ENCODE measurements around the gene MAPKAPK3.

Gene MAPKAPK3

DNA sequence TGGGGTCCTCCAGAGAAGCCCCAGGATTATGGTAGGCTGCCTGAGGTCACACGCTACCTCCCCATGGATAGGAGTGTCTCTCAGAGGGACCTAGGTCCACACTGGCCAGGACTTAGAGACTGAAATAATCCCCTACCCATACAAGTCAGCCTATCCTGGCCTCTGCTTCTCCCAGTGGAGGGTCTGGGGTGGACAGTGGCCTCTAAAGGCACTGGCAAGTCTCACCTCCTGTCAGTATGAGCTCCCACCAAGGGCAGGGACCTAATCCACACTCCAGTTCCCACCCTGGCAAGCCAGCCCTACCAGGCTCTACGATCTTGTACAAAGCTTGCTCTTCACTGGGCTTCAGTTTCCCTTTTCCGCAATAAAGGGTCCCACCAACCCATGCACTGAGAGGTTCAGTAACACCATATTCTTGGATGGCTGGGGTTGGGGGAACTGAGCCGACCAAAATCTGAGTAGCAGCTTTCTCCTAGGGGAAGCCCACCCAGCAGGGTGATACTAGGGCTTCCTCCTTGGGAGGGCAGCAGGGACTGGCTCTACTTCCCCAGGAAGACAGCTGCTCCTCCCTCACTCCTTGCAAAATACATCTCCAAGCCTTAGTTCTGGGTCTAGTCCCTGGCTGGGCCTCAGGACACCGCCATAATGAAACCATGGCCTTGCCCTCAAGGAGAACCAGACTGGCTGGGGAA, 7.7 kb upstream of the MAPKAPK3 start:
- no peak for DNase-seq

DNA sequence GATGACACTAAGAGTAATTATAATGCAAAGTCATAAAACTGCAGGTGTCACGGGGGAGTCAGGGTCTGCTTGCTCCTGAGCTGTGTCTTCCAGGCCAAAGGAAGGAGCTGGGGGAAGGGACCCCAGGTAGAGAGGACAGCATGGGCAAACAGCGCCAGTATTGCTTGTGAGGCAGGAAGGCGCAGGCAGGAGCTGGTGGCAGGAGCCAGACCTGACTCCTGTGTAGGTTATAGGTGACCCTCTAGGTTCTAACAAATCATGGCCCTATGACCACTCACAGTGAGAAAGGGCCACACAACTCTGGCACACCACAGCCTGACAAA, 7.2 kb upstream of the MAPKAPK3 start:
- no peak for DNase-seq

DNA sequence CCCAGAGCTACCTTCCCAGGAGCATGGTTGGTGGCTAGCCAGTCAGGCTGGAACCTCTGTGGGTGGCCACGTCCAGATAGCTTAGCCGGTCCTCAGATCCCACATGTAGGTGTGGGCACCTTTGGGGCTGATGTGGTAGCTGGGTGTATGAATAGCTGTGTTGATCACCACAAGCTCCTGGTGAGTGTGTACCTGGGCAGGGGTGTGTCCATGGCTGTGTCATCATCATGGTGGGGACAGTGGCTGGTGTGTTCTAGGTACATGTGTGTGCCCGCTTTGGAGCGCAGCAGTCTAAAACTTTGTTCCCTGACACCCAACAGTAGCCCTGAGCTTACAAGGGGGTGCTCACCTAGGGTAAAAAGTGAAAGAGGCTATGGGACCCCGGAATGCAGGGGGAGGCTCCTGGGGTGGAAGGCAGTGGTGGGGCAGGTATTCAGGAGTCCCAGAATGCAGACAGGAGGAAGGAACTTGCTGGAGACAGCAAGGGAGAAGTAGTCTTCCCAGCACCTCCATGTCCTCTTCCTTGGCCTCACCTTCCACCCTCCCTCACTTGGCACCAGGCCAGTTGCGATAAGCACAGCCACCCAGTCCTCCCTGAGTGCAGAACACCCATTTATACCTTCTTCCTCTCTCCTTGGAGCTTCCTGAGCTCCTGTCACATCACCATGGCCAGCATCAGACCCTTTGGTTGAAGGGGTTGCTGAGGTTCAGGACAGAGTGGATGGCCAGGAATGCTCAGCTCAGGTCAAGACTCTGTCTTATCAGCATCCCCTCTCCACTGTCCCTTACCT, 6.6 kb upstream of the MAPKAPK3 start:
- no peak for DNase-seq

DNA sequence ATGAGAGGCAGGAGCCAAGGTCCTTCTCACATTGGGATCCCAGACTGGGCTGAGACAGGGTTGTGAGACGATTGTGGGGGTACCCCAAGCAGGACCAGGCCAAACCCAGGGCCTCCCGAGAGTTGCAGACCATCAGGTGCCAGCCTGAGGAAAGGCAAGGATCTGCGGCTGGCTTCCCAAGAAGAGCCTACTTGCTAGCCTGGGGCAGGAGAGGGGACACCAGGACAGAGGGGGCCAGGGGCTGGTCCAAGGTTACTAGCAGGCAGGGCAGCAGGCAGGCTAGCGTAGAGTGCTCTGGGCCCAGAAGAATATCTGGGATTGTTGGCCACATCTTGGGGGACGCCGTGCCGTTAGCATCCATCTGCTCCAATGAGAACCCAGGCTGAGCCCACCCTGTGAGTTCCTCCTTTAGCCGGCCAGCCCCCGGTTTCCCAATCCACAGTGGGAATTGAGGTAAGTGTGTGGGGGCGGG, 5.9 kb upstream of the MAPKAPK3 start:
- DNase-seq, result no peak

DNA sequence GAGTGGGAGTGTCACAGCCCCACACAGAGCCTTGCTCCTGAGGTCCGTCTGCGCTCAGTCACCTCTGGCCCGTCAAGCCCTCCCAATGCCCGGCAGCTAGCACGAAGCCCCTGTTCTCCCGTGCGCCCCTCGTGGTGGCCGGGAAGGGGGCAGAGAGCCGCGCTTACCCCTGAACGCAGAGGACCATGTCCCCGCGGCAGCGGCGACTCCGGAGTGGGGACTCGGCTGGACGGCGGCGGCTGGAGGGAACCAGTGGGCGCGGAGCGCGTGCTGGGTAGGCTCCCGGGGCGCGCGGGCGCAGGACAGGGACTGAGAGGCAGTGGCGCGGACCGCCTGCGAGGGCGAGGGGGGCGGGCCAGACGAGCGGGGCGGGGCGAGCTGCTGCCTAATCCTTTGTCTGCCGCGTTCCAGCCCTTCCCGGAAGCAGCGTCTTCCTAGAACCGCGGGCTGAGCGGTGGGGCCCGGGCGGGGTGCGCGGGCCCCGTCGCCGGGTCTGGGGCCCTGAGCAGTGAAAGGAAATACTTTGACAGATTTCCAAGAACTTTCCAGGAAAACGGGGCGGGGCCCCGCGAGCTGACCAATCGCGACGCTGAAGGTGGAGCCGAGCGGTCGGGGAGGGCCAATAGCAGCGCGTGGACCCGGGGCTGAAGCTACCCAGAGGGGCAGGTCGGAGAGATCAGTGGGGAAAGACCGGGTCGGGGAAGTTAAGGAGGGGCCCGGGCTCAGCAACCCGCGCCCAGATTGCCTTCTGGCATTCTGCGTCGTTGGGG, 5.3 kb upstream of the MAPKAPK3 start, which contains the start of gene CISH:
TSS of gene CISH (minus strand) at position 311 of the 770 bp plus-strand sequence. CDS start at position 187, 124 bp downstream.
- DNase-seq, result peak; percentile 97 to 98

DNA sequence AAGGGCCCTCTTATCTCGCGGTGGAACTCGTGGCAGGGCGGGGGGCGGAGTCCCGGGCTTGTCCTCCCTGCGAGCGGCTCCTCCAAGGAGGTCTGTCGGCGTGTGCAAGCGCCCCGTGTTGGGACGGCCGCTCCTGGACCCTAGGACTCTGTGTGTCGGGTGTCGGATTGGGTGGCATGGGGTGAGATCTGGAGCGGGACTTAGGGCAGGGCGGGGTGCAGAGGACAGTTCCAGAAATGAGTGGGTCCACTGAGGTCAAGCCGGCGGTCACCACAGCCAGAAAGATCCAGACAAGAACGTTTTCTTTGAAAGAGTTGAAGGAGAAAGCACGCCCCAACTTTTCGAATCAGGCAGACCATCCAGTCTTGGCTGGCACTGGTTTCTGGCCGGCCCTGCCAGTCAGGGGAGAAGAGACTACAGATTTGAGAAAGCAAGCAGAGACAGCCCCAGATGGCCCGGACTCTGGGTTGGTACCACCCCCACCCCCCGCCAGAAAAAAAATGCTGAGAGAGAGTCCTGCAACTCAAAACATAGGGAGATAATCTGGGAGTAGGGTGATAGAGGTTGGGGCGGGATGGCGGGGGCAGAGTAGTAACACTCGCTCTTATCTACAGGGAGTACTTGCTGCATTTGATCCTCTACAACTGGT, 4.6 kb upstream of the MAPKAPK3 start:
- no peak for DNase-seq

DNA sequence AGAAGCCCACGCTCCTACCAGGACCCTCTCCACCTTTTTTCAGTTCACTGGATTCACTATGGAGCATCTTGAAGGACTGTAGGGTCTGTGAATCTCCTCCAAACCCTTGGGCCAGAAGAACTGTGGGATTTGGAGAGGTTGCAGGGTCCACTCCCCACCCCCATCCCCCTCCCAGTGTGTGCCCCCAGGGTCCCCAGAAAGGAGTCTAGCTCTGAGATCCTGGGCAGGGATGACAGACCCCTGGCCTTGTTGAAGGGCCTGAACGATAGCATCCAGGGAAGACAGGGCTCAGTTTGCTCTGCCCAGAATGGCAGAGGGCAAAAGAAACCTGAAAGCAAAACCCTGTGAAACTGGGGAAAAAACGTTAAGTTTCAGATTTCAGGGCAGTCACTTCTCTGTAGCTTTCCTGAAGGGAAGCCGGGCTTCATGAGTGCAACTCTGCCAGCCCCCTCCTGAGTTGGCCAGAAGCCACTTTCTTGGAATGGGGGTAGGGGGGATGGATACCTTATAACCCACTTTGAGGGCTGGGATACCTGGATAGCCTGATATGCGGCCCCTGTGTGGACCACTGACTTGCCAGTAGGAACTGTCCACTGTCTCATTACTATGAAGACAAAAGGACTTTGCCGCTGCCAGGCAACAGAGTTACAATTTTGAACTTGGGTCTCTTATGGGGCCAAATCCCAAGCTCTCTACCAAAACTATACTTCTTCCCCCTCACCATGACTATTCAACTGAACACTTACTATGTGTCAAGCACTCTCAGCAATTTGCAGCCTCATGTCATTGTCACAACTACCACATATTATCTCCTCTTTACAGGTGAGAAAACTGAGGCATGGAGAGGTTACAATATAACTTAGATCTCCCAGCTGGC, 3.7 kb upstream of the MAPKAPK3 start:
- no peak for DNase-seq

DNA sequence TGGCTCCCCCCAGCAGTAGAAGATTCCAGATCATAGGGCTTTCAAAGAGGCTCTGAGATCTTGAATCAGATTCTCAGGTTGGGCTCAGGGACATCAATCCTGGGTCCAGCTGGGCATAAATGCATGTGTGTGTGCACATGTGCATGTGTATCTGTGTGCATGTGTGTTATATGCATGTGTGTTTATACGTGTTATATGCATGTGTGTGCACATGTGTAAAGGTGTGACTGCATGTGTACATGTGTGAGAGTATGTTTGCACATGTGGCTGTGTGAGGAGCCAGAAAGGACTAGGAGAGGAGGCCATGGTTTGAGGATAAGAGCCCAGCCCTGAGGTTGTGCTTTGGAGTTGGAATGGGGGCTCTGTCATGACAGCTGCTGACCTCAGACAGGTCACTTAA, 1.8 kb upstream of the MAPKAPK3 start:
- DNase-seq, result no peak

DNA sequence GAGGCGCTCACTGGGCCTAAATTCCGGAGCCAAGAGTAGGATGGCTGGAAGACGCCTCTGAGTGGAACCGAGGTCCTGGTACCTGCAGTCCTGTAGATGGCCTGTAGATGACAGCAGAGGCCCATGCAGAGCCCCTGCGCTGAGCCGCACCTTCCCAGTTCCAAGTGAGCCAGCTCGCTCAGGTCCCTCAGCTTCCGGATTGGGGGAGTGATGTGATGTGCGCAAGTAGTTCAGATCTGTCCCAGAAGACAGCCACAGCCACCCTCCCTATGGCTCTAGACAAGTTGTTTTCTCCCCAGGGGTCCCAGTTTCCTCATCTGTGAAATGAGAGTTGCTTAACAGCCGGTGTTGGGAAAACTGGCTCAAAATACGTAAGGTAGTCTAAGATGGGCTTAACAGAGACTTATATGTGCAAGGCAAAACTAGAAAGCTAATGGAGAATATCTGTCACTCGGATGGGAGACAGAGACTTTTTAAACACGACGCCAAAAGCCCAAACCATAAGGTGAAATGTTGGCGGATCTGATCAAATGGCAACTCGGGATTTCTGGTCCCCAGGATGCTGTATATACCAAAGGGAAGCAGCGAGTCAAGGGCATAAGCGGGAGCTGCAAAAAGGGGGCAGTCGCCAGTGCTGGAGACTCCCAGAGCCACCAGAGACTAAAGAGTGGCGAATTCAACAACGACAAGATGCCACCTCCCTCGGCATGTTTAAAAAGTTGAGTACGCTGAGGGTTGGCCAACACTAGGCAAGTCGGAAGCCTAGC, 765 bp upstream of the MAPKAPK3 start:
- DNase-seq, result peak; percentile 57 to 71

DNA sequence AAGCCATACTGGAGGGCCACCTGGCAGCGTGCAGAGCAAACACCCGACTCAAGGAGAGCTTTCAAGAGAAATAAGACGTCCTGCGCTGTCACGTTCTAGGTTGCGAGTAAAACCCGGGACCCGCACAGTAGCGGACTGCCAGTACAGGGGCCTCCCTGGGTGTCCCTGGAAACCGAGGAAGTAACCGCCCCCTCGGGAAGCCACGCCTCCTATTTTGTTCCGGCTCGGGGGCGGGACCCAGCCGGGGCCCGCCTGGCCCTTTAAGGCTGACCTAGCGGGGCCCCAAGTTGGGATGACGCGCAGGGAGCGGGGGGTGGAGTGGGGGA, 218 bp upstream of the MAPKAPK3 start:
- peak; percentile 87 to 91 for DNase-seq

DNA sequence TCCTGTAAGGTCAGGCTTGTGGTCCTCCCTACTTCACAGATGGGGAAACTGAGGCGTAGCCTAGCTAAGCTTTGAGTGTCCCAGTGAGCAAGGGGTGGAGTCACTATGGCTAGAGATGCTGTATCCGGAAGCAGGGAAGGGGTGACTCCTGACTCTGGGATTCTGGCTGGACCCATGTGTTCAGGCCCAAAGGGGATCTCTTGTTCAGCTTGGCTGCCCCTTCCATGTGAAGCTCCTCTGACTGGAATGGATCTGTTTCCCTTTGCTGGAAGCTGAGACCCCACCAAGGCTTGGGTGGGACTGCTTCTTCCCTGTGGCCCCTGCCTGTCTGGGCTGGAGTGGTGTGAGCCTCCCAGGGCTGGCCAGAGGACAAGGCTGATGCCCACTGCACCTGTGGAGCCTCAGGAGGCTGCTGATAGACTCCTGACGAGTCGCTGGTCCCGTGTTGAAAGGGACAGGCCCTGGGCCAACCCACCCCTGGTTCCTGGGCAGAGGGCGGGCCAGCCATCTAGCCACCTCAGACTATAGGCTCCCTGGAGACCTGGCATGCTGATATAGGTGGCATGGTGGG, 1.0 kb downstream of the MAPKAPK3 start:
- no peak for DNase-seq

DNA sequence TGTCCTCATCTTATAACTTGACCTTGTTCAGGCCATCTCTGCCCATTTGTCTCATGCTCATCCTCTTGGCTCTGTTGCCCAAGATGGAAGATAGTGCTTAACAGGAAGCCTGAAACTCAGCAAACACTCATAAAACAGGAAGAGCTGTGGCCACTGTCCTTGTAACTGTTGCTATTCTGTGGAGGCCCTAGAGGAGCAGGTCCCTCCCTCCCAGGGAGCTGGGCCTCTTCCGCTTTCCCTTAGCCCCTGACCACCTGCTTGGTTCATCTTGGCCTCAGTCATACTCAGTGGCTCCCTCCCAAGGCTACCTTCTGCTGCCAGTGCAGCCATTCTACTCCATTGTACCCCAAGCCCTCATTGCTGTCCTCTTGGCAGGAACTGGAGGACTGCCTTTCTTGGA, 3.5 kb downstream of the MAPKAPK3 start:
- peak; percentile 36 to 79 for DNase-seq

DNA sequence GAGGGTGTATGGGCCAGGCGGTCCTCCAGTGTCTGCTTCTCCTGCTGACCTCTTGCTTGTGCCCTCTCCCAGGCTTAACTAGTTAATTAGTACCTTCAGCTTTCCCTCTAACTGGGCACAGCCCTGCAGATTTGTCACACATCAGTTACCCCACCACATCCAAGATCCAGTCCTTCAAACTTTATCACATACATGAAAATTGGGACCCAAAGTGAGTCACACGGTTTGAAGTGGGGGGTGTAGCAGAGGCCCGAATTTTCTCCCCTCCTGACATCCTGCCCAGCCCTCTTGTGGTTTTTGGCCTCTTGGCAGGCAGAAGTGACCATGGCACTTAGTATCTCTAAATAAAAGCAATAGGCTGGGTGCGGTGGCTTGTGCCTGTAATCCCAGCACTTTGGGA, 3.9 kb downstream of the MAPKAPK3 start:
- no peak for DNase-seq

DNA sequence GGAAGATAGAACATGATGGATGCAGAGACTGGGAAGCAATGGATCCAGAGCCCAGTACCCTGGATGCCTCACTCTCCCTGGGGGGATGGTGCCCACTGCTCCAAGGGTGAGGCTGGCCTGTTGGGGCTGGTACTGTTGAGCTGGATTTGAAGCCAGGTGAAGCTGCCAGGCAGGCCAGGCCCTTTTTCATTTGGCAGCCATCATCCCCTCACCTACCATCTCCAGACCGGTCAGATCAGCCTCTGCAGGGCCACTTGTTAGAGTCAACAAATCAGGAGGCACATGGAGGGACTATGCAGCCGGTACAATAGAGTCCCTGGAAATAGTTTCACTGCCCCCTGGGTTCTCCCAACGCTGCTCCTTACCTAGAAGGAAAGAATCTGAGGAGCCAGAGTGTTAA, 5.9 kb downstream of the MAPKAPK3 start:
- no peak for DNase-seq

DNA sequence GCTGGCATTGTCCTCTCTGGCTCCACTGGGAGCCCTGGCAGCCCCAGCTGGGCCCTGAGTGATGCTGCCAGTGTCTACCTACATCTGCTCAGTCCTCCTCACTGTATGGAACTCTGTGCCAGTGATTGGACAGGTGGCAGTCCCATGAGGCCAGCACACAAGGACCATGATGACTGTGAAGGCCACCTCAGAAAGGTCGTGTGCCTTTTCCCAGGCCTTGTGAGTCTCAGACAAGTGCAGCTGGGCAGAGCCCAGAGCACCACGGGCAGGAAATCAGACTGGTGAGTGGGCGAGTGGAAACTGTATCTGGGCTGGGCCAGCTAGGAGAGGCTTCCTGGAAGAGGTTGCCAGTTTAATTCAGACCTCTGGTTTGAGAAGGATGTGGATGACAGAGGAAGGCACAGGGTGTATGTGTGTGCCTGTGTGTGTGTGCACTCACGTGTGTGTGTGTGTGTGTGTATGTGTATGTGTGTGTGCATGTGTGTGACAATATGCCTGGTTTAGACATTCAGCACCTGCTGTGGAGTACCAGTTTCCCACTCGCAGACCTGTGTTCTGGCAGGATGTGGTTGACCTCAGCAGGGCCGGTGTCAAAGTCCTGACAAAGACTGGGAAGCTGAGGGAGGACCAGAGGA, 7.0 kb downstream of the MAPKAPK3 start:
- peak in 1 of 2 donors; percentile 53 for DNase-seq

DNA sequence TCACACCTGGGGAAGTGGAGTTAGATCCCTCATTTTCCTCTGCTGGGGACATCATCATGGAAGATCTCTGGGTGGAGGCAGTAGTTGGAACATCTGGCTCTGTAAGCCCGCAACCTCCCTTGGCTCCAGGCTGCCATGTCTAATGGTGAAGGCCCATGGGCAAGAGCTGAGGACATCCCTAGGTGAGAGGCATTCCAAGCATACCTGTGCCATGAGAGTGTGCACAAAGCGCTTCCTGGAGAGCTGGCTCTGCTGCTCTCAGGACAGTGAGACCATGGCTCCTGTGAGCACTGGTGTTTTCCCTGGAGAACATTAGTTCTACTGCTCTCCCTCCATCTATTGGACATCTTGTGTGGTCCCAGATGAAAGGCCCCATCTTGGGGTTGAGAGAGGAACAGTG, 7.7 kb downstream of the MAPKAPK3 start:
- no peak for DNase-seq

DNA sequence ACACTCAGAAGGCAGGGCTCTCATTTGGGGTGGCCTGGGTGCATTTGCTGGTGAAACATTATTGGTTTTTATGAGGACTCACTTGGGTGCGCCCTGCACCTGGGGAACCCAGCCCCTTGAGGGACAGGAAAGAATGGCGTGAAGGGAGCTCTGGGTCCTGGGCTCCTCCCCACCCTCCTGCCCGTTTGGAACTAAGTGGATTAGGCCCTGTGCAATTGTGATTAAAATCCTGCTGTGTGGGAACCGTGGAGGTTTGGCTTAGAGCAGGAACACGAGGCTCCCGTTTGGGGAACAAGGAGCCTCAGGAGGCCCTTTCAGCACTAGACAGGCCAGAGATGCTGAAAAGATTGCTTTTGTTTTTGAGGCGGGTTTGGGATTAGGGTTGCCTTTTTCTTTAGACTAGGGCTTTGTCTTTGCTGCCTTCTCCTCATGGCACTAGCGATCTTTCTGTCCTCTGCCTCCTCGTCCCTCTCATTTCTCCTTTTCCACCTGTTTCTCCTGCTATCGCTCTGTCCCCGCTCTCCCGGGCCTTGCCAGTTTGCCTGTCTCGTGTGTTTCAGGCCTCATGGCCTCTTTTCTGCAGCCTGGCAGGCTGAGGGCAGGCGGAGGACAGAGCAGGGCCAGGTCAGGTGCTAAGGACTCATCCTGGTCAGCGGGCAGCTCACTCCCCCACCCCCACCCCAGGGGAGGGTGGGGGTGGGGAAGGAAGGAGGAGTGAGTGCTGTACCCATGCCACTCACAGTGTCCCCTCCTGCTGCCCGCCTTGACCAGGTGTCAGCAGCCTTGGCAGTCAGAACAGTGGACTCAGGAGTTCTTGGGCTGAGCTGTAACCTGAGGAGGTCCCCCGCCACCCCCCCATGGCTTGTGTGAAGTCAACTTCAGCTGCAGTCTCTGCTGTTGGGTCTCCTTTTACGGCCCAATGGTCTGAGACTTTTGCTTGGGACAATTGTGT, 8.6 kb downstream of the MAPKAPK3 start:
- DNase-seq, result no peak

DNA sequence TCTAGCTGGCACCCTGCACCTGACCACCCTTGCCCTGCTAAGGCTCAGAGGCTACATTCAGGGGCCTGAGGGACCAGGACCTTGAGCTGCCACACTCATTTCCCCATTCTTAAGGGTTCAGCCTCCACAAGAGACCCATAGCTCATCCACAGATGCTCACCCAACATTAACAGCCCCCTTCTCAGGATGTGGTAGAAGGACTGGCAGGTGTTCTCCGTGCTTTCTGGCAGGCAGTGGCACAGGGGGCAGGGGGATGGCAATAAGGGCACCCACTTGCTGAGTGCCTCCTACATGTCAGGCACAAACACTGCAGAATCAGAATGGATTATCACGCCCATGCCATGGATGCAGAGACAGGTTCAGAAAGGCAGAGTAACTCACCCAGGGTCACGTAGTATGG, 9.4 kb downstream of the MAPKAPK3 start:
- DNase-seq, result no peak

DNA sequence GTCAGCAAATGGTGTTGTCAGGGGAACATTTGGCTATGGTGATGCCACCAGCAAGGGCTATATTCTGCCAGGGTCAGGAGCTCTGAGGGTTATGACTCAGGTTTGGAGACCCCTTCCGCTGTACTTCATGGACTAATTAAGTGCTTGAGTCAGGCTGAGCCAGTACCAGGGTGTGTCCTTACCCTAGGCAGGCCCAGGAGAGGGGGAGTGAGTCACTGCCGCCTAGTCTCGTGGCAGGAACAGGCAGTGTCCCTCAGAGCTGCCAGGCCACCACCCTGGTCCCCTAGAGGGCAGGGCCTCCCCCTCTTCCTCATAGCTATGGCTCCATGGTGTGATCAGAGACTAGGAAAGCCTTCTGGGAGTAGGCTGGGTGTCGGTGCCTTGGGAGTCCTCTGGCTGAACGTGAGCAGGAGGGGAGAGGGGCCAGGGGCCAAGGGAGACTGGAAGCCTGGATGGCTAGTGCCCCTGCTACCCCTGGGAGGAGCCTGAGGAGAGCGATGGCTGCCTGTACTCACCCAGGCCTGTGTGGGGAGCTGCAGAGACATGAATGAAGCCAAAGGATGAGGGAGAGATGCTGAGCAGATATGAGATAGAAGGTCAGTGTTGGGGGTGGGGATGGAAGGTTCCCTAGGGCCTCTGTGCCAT, 10.6 kb downstream of the MAPKAPK3 start:
- DNase-seq, result peak; percentile 60 to 67
